Lower lobe of right lung (tissue), 2 donors: ENCODE results near the gene COL5A1. TPM values are rescaled to one million over a fixed set of nuclear protein-coding genes. Genes with fewer than 3 reads are reported as not detected.

Source experiments
- ATAC-seq, 2 donors: fragments of 200-7000 bp; cut with Tn5 transposase; one replicate each; pipeline ENCODE4 v1.9.1; 2020 to 2022; ENCODE audit warnings: mild to moderate bottlenecking in 2 of 2, moderate library complexity in 2 of 2
- DNase-seq: peaks from one replicate; pipeline ENCODE4 v3.0.0-alpha.2; 2020
- H3K27ac ChIP-seq: fragments of 200-600 bp; one replicate; pipeline ENCODE4 v1.8.0; 2022
- H3K27me3 ChIP-seq: fragments of 200-600 bp; one replicate; pipeline ENCODE4 v1.8.0; 2022; ENCODE audit warnings: low read depth
- H3K36me3 ChIP-seq: fragments of 200-600 bp; one replicate; pipeline ENCODE4 v1.8.0; 2022; ENCODE audit warnings: mild to moderate bottlenecking
- H3K4me1 ChIP-seq: fragments of 200-600 bp; one replicate; pipeline ENCODE4 v1.8.0; 2022
- H3K4me3 ChIP-seq: fragments of 200-600 bp; one replicate; pipeline ENCODE4 v1.8.0; 2022; ENCODE audit warnings: mild to moderate bottlenecking
- H3K9me3 ChIP-seq: fragments of 200-600 bp; one replicate; pipeline ENCODE4 v1.8.0; 2022
- CTCF ChIP-seq: fragments of 200-600 bp; IDR thresholded peaks from one replicate; pipeline ENCODE4 v1.8.0; 2022; ENCODE audit warnings: antibody characterized with exemption, mild to moderate bottlenecking
- intact Hi-C: fragments of 100-400 bp; cut with DNase I; formaldehyde crosslinking; loops from one replicate; pipeline ENCODE4 v1.11.0; 2022
- total RNA-seq: library from RNA; stranded (reverse); fragmentation: NEBNext Ultra II Directional; extraction: Animal tissue kit (Norgen Biotek cat#: 25700); gene quantifications from one replicate; pipeline ENCODE4 v1.2.1, GENCODE V29; 2021
- donor health status: DM: no; HTN: yes; CAD: no; lungs with severe emphysema.

Gene COL5A1
- total RNA-seq, 1 donor from 2014 or later: 29.0 TPM

DNA sequence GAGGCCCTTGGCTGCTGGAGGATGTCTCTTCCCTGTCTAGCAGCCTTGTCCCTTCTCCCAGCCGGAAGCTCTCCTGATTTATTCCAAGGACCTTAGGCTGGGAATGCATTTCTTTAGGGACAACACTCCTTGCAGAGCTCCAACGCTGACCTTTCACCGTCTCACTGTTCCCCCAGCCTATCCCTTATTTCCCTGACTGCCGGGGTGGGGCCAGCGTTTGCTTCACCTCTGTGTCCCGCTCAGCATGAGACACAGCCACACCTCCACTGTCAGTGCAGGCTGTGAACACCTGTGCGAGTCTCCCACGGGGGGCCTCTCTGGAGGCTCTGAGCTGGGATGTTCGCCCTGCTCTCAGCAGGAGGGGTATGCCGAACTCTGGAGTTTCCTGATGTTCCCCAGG lies 132.8 kb downstream of the COL5A1 start:
- no peak for TF ChIP-seq CTCF
- Histone ChIP-seq H3K4me3 (no peak overlapping the region), H3K9me3 (no peaks in the 10 kb centered on the region), H3K36me3 (peaks cover 9% of the 10 kb centered on the region), H3K27me3 (peaks cover 5% of the 10 kb centered on the region), H3K27ac (no peak overlapping the region), H3K4me1 (peaks cover 8% of the 10 kb centered on the region)
- intact Hi-C loops: no loop called here
- no peak for DNase-seq
- no peak for ATAC-seq

GRCh38 chr9:134775081-134775951 lies 133.7 kb downstream of the COL5A1 start:
- peaks cover 5% of the 10 kb centered on the region for H3K27me3 ChIP-seq
- DNase-seq: no peak

GRCh38 chr9:134776080-134776796 lies 134.6 kb downstream of the COL5A1 start:
- Histone ChIP-seq H3K4me1 (peaks cover 8% of the 10 kb centered on the region), H3K27me3 (no peaks in the 10 kb centered on the region), H3K9me3 (no peaks in the 10 kb centered on the region), H3K4me3 (no peak overlapping the region), H3K36me3 (peaks cover 14% of the 10 kb centered on the region), H3K27ac (no peak overlapping the region)
- DNase-seq: no peak
- ATAC-seq: no peak
- TF ChIP-seq CTCF: no peak
- intact Hi-C loops: no loop called here

More at GRCh38 chr9:134775081-134775951, 133.7 kb downstream of the COL5A1 start:
- Histone ChIP-seq H3K27ac (no peak overlapping the region), H3K36me3 (peaks cover 12% of the 10 kb centered on the region), H3K4me3 (no peak overlapping the region), H3K4me1 (peaks cover 8% of the 10 kb centered on the region), H3K9me3 (no peaks in the 10 kb centered on the region)
- ATAC-seq: no peak
- no peak for TF ChIP-seq CTCF
- intact Hi-C loops: no loop called here

DNA sequence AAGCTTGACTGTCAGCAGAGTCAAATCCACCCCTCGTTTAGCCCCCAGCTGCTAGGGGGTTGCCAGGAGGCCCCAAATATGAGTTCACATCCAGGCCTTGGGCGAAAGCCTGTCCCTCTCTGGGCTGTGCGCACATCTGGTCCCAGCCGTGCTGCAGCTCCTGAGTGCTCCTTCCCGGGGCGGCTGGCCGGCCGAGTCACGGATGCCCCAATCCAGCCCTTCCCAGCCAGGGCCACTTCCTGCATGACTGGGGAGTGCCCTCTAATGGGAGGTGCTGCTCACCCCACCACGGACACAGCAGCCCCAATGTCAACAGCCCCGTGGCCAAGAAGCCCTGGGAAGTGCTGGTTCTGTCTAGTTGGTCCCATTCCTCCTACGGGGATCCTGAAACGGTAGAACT lies 135.6 kb downstream of the COL5A1 start:
- DNase-seq (no peak), ATAC-seq (no peak)
- intact Hi-C loops: no loop called here
- Histone ChIP-seq H3K4me1 (peaks cover 8% of the 10 kb centered on the region), H3K27me3 (no peaks in the 10 kb centered on the region), H3K36me3 (peaks cover 14% of the 10 kb centered on the region), H3K9me3 (no peaks in the 10 kb centered on the region), H3K27ac (no peak overlapping the region), H3K4me3 (no peak overlapping the region)
- no peak for TF ChIP-seq CTCF

GRCh38 chr9:134778156-134778555 lies 136.6 kb downstream of the COL5A1 start:
- H3K27me3 ChIP-seq: no peaks in the 10 kb centered on the region
- H3K9me3 ChIP-seq: no peaks in the 10 kb centered on the region
- intact Hi-C loops: no loop called here
- peaks cover 14% of the 10 kb centered on the region for H3K36me3 ChIP-seq
- H3K4me1 ChIP-seq: peaks cover 14% of the 10 kb centered on the region
- ATAC-seq (no peak), DNase-seq (no peak)
- no peak for TF ChIP-seq CTCF
- no peak overlapping the region for H3K4me3 ChIP-seq
- H3K27ac ChIP-seq: no peak overlapping the region
